H4 (cell line): ENCODE results near the gene UNC5A. TPM values are rescaled to one million over a fixed set of nuclear protein-coding genes. Genes with fewer than 3 reads are reported as not detected.

Experiments used
- DNase-seq: peaks from one replicate; pipeline ENCODE4 v3.0.0-alpha.2; 2015; ENCODE audit warnings: low spot score
- total RNA-seq: library from RNA; depleted of rRNA; stranded (reverse); fragments of >200 nt; shearing (Covaris generic); gene quantifications from 2 replicates; pipeline ENCODE4 v1.2.3, GENCODE V29; 2014; rRNA removed

UNC5A gene
- total RNA-seq = 0.56 and 1.6 TPM in 2 replicates

GRCh38 chr5:176810081-176810597, at the start of gene UNC5A:
Gene UNC5A (plus strand): TSS chr5:176810559. CDS start chr5:176810751, 192 bp downstream.
- no peak for DNase-seq

GRCh38 chr5:176761755-176762154, 48.6 kb upstream of the UNC5A start:
- no peak for DNase-seq

DNA sequence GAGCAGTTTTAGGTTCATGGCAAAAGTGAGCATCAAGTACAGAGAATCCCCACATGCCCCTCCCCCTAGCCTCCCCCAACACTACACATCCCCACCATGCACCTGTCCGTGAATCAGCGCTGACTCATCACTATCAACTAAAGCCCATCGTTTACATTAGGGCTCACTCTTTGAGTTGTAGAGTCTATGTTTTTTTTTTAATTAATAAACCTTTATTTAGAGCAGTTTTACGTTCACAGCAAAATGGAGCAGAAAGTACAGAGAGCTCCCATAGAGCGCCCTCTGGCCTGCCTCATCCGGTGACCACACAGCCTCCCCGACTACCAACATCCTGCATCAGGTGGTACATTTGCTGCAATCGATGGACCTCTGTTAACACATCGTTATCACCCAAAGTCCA, 47.9 kb upstream of the UNC5A start:
- no peak for DNase-seq

DNA sequence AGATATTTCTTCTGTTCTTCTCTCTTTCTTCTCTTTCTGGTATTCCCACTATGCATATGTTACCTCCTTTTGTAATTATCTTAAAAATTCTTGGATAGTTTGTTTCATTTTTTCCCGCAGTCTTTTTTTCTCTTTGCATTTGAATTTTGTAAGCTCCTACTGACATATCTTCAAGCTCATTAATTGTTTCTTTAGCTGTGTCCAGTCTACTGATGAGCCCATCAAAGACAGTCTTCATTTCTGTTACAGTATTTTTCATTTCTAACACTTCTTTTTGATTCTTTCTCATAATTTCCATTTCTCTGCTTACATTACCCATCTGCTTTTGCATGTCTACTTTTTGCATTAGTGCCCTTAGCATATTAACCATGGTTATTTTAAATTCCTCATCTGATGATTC, 44.7 kb upstream of the UNC5A start:
- DNase-seq = no peak

- no peak for DNase-seq
These were observed 42.0 kb upstream of the UNC5A start for GRCh38 chr5:176768174-176768970.

DNA sequence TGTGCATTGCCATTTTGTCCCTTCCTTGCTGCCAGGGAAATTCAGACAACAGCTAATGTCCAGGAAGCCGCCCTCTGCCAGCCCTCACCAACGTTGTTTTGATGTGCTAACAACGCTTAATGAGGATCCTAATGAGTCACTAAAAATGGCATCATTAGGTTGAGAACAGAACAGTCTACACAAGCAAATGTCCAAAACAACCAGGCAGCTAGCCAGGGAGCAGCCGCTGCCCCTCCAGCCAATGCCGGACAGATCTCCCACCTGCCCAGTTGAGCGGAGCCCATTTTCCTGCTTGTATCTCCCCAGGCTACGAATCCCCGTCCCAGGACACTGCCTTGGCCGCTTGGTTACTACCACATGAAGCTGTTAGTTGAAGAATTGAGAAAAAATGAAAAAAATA, 40.4 kb upstream of the UNC5A start:
- DNase-seq = no peak

DNA sequence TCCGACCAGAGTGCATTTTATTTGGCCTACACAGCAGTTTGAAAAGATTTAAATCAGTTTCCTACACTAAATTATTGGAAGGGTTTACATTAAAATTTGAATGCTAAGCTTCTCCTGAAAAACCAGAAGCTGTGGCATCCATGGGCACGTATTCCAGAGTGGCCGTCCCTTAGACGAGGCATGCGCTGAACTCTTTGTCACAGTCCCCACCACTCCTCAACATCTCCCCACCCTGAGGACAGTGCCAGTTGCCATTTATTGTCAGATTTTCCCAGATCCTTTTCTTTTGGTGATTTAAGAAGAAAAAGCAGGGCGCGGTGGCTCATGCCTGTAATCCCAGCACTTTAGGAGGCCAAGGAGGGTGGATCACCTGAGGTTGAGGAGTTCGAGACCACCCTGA, 39.9 kb upstream of the UNC5A start:
- no peak for DNase-seq

- no peak for DNase-seq
These were observed 39.1 kb upstream of the UNC5A start for GRCh38 chr5:176771102-176771845.

GRCh38 chr5:176772271-176773210, 37.8 kb upstream of the UNC5A start:
- DNase-seq = no peak

DNA sequence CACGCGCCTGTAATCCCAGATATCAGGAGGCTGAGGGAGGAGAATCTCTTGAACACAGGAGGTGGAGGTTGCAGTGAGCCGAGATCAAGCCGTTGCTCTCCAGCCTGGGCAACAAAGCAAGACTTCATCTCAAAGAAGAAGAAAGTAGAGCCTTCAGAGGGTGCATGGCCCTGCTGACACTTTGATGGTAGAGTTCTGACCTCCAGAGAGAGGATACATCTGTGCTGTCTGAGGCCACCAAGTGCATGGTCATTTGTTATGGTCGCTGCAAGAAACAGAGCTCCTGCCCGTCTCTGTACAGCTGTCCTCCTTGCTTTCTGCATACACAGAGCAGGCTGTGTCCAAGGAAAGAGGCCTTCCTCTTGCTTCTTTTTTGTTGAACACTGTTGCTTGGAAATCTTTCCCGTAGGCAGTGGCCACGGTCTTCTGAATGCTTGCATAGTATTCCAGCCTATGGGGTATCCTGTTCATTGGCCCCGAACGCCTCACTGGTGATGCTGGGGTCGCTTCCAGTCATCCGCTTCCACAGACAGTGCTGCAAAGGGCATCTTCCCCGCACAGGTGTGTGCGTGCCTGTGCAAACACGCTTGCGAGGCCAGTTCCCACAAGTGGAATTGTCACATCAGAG, 36.8 kb upstream of the UNC5A start:
- no peak for DNase-seq

- DNase-seq = no peak
These were observed 35.9 kb upstream of the UNC5A start for GRCh38 chr5:176774216-176775171.

DNA sequence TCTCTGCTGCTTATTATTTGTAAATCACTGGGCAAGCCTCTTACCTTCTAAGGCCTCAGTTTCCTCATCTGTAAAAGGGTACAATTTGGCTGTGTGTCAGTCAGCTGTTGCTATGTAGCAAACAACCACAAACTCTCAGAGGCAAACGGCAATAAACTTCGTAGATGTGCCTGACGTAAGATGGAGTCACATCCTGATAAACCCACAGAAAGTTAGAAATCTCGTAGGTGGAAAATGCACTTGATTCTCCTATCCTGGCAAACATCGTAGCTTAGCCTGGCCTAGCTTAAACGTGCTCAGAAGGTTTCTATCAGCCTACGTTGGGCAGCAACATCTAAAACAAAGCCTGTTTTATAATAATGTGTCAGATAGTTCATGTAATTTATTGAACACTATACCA, 35.0 kb upstream of the UNC5A start:
- DNase-seq = no peak

- DNase-seq = no peak
These were observed 34.1 kb upstream of the UNC5A start for GRCh38 chr5:176776141-176776865.

DNA sequence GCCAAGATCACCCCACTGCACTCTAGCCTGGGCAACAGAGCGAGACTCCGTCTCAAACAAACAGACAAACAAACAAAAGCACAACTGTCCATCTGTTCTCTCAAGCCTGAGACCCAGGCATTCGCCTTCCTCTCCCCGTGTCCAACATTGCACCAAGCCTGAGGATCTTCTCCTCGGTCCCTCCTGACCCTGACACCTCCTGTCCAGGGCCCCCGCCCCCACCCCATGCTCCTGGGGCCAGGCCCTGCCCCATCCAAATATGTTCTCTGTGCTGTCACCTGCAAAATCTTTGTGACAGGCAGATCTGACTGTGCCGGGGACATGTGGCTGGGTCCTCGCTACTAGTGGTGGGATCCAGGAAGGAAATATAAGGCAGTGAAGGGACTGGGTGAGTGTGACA, 33.4 kb upstream of the UNC5A start:
- no peak for DNase-seq

DNA sequence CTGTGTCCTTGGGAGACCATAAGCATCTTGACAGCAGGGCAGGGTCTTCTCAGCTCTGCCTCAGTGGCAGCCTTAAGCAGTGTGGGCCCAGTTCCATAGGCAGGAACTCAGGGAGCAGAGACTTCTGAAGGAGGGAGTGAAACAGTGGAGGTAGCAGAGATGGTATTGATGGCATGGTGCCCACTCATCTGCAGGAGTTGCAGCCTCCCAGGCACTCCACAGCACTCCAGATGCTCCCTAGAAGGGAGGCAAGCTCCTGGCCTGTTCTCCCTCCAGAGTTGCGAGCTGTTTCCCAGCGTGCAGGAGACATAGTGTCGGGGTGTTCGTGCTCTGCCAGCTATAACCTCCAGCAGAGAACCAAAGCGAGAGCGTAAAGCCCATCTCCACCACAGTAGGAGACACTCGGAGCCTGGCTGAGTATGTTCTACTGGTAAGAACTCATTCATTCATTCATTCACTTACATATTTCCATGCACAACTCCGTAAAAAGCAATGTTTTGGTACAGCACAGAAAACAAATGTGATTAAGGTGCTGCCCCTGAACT, 31.4 kb upstream of the UNC5A start:
- no peak for DNase-seq

GRCh38 chr5:176779537-176779936, 30.8 kb upstream of the UNC5A start:
- no peak for DNase-seq

- DNase-seq = no peak
These were observed 29.9 kb upstream of the UNC5A start for GRCh38 chr5:176780176-176781053.

- DNase-seq = no peak
These were observed 29.3 kb upstream of the UNC5A start for GRCh38 chr5:176781054-176781375.
